Karpas-422 (cell line): Measurements from ENCODE around the gene MED13. TPM values are rescaled to one million over a fixed set of nuclear protein-coding genes. Genes with fewer than 3 reads are reported as not detected.

Source experiments
- DNase-seq: peaks from one replicate; pipeline ENCODE4 v3.0.0-alpha.2; 2015
- H2AFZ ChIP-seq: fragments of 200-600 bp; sonication (generic); 2 replicates; pipeline ENCODE4 v1.6.1; 2014; ENCODE audit warnings: antibody characterized with exemption, low read length, mixed read lengths
- H3K27ac ChIP-seq: fragments of 200-600 bp; sonication (generic); 2 replicates; pipeline ENCODE4 v1.5.1; 2014; ENCODE audit warnings: mild to moderate bottlenecking, low read length, moderate library complexity
- H3K27me3 ChIP-seq: fragments of 200-600 bp; sonication (generic); 2 replicates; pipeline ENCODE4 v1.6.1; 2014; ENCODE audit warnings: low read length, mixed read lengths
- H3K36me3 ChIP-seq: fragments of 200-600 bp; sonication (generic); 2 replicates; pipeline ENCODE4 v1.6.1; 2014; ENCODE audit warnings: low read length, mixed read lengths; ENCODE audit not compliant: insufficient read depth
- H3K4me1 ChIP-seq: fragments of 200-600 bp; sonication (generic); 2 replicates; pipeline ENCODE4 v1.6.1; 2014; ENCODE audit warnings: mild to moderate bottlenecking, low read length, mixed read lengths
- H3K4me2 ChIP-seq: fragments of 200-600 bp; sonication (generic); 2 replicates; pipeline ENCODE4 v1.6.1; 2014; ENCODE audit warnings: low read length, low read depth, mild to moderate bottlenecking; ENCODE audit not compliant: poor library complexity, severe bottlenecking
- H3K4me3 ChIP-seq: fragments of 200-600 bp; sonication (generic); 2 replicates; pipeline ENCODE4 v1.5.1; 2014; ENCODE audit warnings: mild to moderate bottlenecking, antibody characterized with exemption, low read length, mixed read lengths
- H3K79me2 ChIP-seq: fragments of 200-600 bp; sonication (generic); 2 replicates; pipeline ENCODE4 v1.6.1; 2014; ENCODE audit warnings: mild to moderate bottlenecking, low read length, mixed read lengths
- H3K9ac ChIP-seq: fragments of 200-600 bp; sonication (generic); 2 replicates; pipeline ENCODE4 v1.6.0; 2014; ENCODE audit warnings: low read length
- H3K9me2 ChIP-seq: fragments of 200-600 bp; sonication (generic), shearing (Covaris generic); replicated peaks from 2 replicates; pipeline ENCODE4 v1.6.0; 2014; ENCODE audit warnings: mild to moderate bottlenecking, low read length, moderate library complexity; ENCODE audit not compliant: insufficient read depth
- H3K9me3 ChIP-seq: fragments of 300-700, 200-600 bp; sonication (generic); 2 replicates; pipeline ENCODE4 v1.6.1; 2014; ENCODE audit warnings: low read length, mixed read lengths
- H4K20me1 ChIP-seq: fragments of 200-600 bp; sonication (generic); 2 replicates; pipeline ENCODE4 v1.6.1; 2014; ENCODE audit warnings: mild to moderate bottlenecking, antibody characterized with exemption, low read length, low read depth; ENCODE audit not compliant: insufficient read depth
- total RNA-seq: library from RNA; depleted of rRNA; stranded (reverse); fragments of >200 nt; shearing (Covaris generic); gene quantifications from 2 replicates; pipeline ENCODE4 v1.2.3, GENCODE V29; 2014; ENCODE audit warnings: low replicate concordance

The MED13 gene
- total RNA-seq, 1 experiment from 2014 or later = 90.3 TPM

GRCh38 chr17:61996916-61997605, 68.0 kb downstream of the MED13 start:
- H3K4me3 ChIP-seq = peak overlapping the region; percentile 49
- H3K27ac ChIP-seq = peak overlapping the region; percentile 84
- H3K9me3 ChIP-seq = no peaks in the 10 kb centered on the region
- H3K27me3 ChIP-seq = no peaks in the 10 kb centered on the region
- peaks cover 52% of the 10 kb centered on the region for H3K4me1 ChIP-seq
- H4K20me1 ChIP-seq = no peaks in the 10 kb centered on the region
- H3K9ac ChIP-seq = peak overlapping the region; percentile 11
- no peak overlapping the region for H2AFZ ChIP-seq
- H3K79me2 ChIP-seq = peaks cover 80% of the 10 kb centered on the region
- no peaks in the 10 kb centered on the region for H3K9me2 ChIP-seq
- no peak for DNase-seq
- peak overlapping the region; percentile 87 for H3K4me2 ChIP-seq
- H3K36me3 ChIP-seq = peaks cover 17% of the 10 kb centered on the region; the same call in 1 of the 2 replicates

GRCh38 chr17:61989509-61989908, 75.6 kb downstream of the MED13 start:
- H3K9me2 ChIP-seq = no peaks in the 10 kb centered on the region
- no peaks in the 10 kb centered on the region for H3K9me3 ChIP-seq
- peaks cover 57% of the 10 kb centered on the region for H3K79me2 ChIP-seq
- no peak overlapping the region for H3K4me2 ChIP-seq
- no peak overlapping the region for H3K4me3 ChIP-seq
- H4K20me1 ChIP-seq = no peaks in the 10 kb centered on the region
- no peaks in the 10 kb centered on the region for H3K4me1 ChIP-seq
- DNase-seq = no peak
- H3K27ac ChIP-seq = no peak overlapping the region
- no peaks in the 10 kb centered on the region for H3K27me3 ChIP-seq
- H2AFZ ChIP-seq = no peak overlapping the region
- no peak overlapping the region for H3K9ac ChIP-seq
- H3K36me3 ChIP-seq = peaks cover 47% of the 10 kb centered on the region

GRCh38 chr17:61986898-61987297, 78.2 kb downstream of the MED13 start:
- Histone ChIP-seq H3K79me2 (peaks cover 68% of the 10 kb centered on the region), H4K20me1 (no peaks in the 10 kb centered on the region), H3K4me2 (no peak overlapping the region), H3K27ac (no peak overlapping the region), H3K4me1 (no peaks in the 10 kb centered on the region), H3K4me3 (no peak overlapping the region), H3K36me3 (peaks cover 63% of the 10 kb centered on the region), H2AFZ (no peak overlapping the region), H3K9me3 (no peaks in the 10 kb centered on the region), H3K9ac (no peak overlapping the region), H3K9me2 (no peaks in the 10 kb centered on the region), H3K27me3 (no peaks in the 10 kb centered on the region)
- no peak for DNase-seq

GRCh38 chr17:61984821-61985220, 80.3 kb downstream of the MED13 start:
- H3K4me1 ChIP-seq = no peaks in the 10 kb centered on the region
- H3K9me2 ChIP-seq = no peaks in the 10 kb centered on the region
- no peak overlapping the region for H3K4me3 ChIP-seq
- H3K27me3 ChIP-seq = no peaks in the 10 kb centered on the region
- H3K36me3 ChIP-seq = peaks cover 68% of the 10 kb centered on the region
- H3K27ac ChIP-seq = no peak overlapping the region
- no peak overlapping the region for H3K9ac ChIP-seq
- H3K79me2 ChIP-seq = peaks cover 78% of the 10 kb centered on the region
- H2AFZ ChIP-seq = no peak overlapping the region
- no peaks in the 10 kb centered on the region for H3K9me3 ChIP-seq
- no peak for DNase-seq
- no peak overlapping the region for H3K4me2 ChIP-seq
- no peaks in the 10 kb centered on the region for H4K20me1 ChIP-seq

GRCh38 chr17:61981323-61981722, 83.8 kb downstream of the MED13 start:
- Histone ChIP-seq H3K4me3 (no peak overlapping the region), H3K9ac (no peak overlapping the region), H3K4me2 (no peak overlapping the region), H3K4me1 (no peaks in the 10 kb centered on the region), H2AFZ (no peak overlapping the region), H3K9me3 (no peaks in the 10 kb centered on the region), H3K36me3 (peaks cover 70% of the 10 kb centered on the region), H3K27me3 (no peaks in the 10 kb centered on the region), H4K20me1 (no peaks in the 10 kb centered on the region), H3K9me2 (no peaks in the 10 kb centered on the region), H3K27ac (no peak overlapping the region), H3K79me2 (peaks cover 85% of the 10 kb centered on the region)
- no peak for DNase-seq

GRCh38 chr17:61980535-61980934, 84.5 kb downstream of the MED13 start:
- H3K4me2 ChIP-seq = no peak overlapping the region
- no peaks in the 10 kb centered on the region for H3K9me3 ChIP-seq
- H3K79me2 ChIP-seq = peaks cover 83% of the 10 kb centered on the region
- no peaks in the 10 kb centered on the region for H4K20me1 ChIP-seq
- H3K9ac ChIP-seq = no peak overlapping the region
- H3K4me1 ChIP-seq = peaks cover under 1% of the 10 kb centered on the region; the same call in 1 of the 2 replicates
- H3K27me3 ChIP-seq = no peaks in the 10 kb centered on the region
- no peak overlapping the region for H2AFZ ChIP-seq
- no peak for DNase-seq
- no peaks in the 10 kb centered on the region for H3K9me2 ChIP-seq
- no peak overlapping the region for H3K4me3 ChIP-seq
- H3K36me3 ChIP-seq = peaks cover 68% of the 10 kb centered on the region
- no peak overlapping the region for H3K27ac ChIP-seq

GRCh38 chr17:61974115-61974514, 91.0 kb downstream of the MED13 start:
- H3K4me3 ChIP-seq = no peak overlapping the region
- DNase-seq = no peak
- no peaks in the 10 kb centered on the region for H3K27me3 ChIP-seq
- no peak overlapping the region for H3K9ac ChIP-seq
- no peaks in the 10 kb centered on the region for H3K9me2 ChIP-seq
- H3K79me2 ChIP-seq = peaks cover 66% of the 10 kb centered on the region
- H3K4me1 ChIP-seq = peaks cover 4% of the 10 kb centered on the region
- H3K27ac ChIP-seq = no peak overlapping the region
- H4K20me1 ChIP-seq = no peaks in the 10 kb centered on the region
- no peaks in the 10 kb centered on the region for H3K9me3 ChIP-seq
- no peak overlapping the region for H3K4me2 ChIP-seq
- H3K36me3 ChIP-seq = peaks cover 39% of the 10 kb centered on the region
- no peak overlapping the region for H2AFZ ChIP-seq

GRCh38 chr17:61972311-61972710, 92.8 kb downstream of the MED13 start:
- Histone ChIP-seq H2AFZ (no peak overlapping the region), H3K27ac (no peak overlapping the region), H4K20me1 (no peaks in the 10 kb centered on the region), H3K4me2 (no peak overlapping the region), H3K9me2 (no peaks in the 10 kb centered on the region), H3K36me3 (peaks cover 32% of the 10 kb centered on the region), H3K27me3 (no peaks in the 10 kb centered on the region), H3K9ac (no peak overlapping the region), H3K79me2 (peaks cover 59% of the 10 kb centered on the region), H3K4me3 (no peak overlapping the region), H3K4me1 (peaks cover 4% of the 10 kb centered on the region), H3K9me3 (no peaks in the 10 kb centered on the region)
- DNase-seq = no peak
